ENCODE data around the gene CSDE1.

- no peak for TF ChIP-seq CTCF (IDR thresholded peaks at IDR 0.05)
- TF ChIP-seq POLR2A (IDR thresholded peaks at IDR 0.05) = no peak
- TF ChIP-seq POLR2AphosphoS5 (IDR thresholded peaks at IDR 0.05) = no peak
Measured at GRCh38 chr1:114770989-114771388, 13.2 kb upstream of the CSDE1 start.
